Upper lobe of left lung (tissue), 6 donors: ENCODE measurements around the gene RHBG. TPM values are rescaled to one million over a fixed set of nuclear protein-coding genes. Genes with fewer than 3 reads are reported as not detected.
A peak's percentile ranks its signal among the peaks of the same experiment; 100 is the strongest.

Experiments
- ATAC-seq, 2 donors: fragments of 200-7000 bp; cut with Tn5 transposase; one replicate each; pipeline ENCODE4 v1.9.1; 2022; ENCODE audit warnings: mild to moderate bottlenecking in 2 of 2, moderate library complexity in 2 of 2; ENCODE audit not compliant: low FRiP score in 2 of 2
- DNase-seq, 2 donors: peaks; one replicate each; pipeline ENCODE4 v3.0.0-alpha.2; 2019 to 2020
- H3K27ac ChIP-seq, 4 donors: fragments of 200-600 bp; sonication (generic); one replicate each; pipeline ENCODE4 v1.5.1; 2016 to 2019
- H3K27me3 ChIP-seq, 4 donors: fragments of 200-600 bp; sonication (generic); one replicate each; pipeline ENCODE4 v1.5.1; 2017 to 2019
- H3K36me3 ChIP-seq, 4 donors: fragments of 200-600 bp; sonication (generic); one replicate each; pipeline ENCODE4 v1.5.1; 2016 to 2019
- H3K4me1 ChIP-seq, 4 donors: fragments of 200-600 bp; sonication (generic); one replicate each; pipeline ENCODE4 v1.5.1; 2018 to 2019
- H3K4me3 ChIP-seq, 4 donors: fragments of 200-600 bp; sonication (generic); one replicate each; pipeline ENCODE4 v1.5.1; 2017 to 2019; ENCODE audit warnings: mild to moderate bottlenecking in 2 of 4, moderate library complexity in 1 of 4
- H3K9me3 ChIP-seq, 4 donors: fragments of 200-600 bp; sonication (generic); one replicate each; pipeline ENCODE4 v1.5.1; 2018 to 2019
- EP300 ChIP-seq, 4 donors: sonication (generic); formaldehyde crosslinking; IDR thresholded peaks; one replicate each; pipeline ENCODE4 v1.5.1; 2017; ENCODE audit warnings: antibody characterized with exemption in 4 of 4, control low read depth in 2 of 4
- POLR2A ChIP-seq, 4 donors: fragments of 450-650 bp; IDR thresholded peaks; one replicate each; pipeline ENCODE4 v1.5.1; 2016 to 2017; ENCODE audit warnings: antibody characterized with exemption in 4 of 4, mild to moderate bottlenecking in 2 of 4
- POLR2AphosphoS5 ChIP-seq, 2 donors: sonication (generic); formaldehyde crosslinking; IDR thresholded peaks; one replicate each; pipeline ENCODE4 v1.5.1; 2017; ENCODE audit warnings: antibody characterized with exemption in 2 of 2
- WGBS, 2 donors: methylation state at CpG; one replicate each; pipeline ENCODE4 v1.1.5; 2017 to 2018; 5-methylcytosine and 5-hydroxymethylcytosine counted together
- total RNA-seq, 6 donors: library from RNA; depleted of rRNA in 4 of 6; stranded (reverse); fragments of >200 nt in 4 of 6; gene quantifications; one replicate each; pipeline versions ENCODE4 v1.1.0 to v1.2.1, GENCODE V29; 2016 to 2021
- TF ChIP-seq, protein P1 (sequence below), 6 experiments: fragments of 450-650 bp in 4 of 6; fragments of 200-600 bp in 2 of 6; sonication (generic) in 2 of 6; IDR thresholded peaks; one replicate each; pipeline ENCODE4 v1.5.1; 2016 to 2019; ENCODE audit warnings: antibody characterized with exemption in 6 of 6
- donor health status: DM: no; HTN: no; CAD: no; lungs with moderate emphysema.
- donor health status: DM: no; HTN: yes; CAD: no; lungs with severe emphysema.

RHBG gene
- total RNA-seq, 6 donors from 2014 or later = 0.24 TPM; not detected in 5

DNA sequence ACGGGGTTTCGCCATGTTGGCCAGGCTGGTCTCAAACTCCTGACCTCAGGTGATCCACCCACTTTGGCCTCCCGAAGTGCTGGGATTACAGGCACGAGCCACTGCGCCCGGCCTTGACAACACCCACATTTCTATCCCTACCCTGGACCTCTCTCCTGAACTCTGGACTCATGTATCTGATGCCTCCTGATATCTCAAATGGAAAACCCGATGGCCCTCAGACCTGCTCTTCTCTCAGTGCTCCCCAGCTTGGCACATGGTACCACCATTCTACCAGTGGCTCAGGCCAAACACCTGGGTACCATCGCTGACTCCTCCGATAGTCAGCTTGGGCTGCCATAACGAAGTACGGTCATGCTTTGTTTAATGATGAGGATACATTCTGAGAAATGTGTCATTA lies 8.5 kb upstream of the RHBG start:
- Histone ChIP-seq H3K27ac (no peak overlapping the region), H3K4me3 (no peak overlapping the region), H3K36me3 (no peaks in the 10 kb centered on the region), H3K4me1 (peaks cover 0 to 6% (median 2%) of the 10 kb centered on the region in 4 donors), H3K27me3 (peaks cover 0 to 7% (median 0%) of the 10 kb centered on the region in 4 donors), H3K9me3 (no peaks in the 10 kb centered on the region)
- ATAC-seq (no peak), DNase-seq (no peak)
- TF ChIP-seq POLR2A (IDR thresholded peaks at IDR 0.05) (no peak), EP300 (IDR thresholded peaks at IDR 0.05) (no peak), POLR2AphosphoS5 (IDR thresholded peaks at IDR 0.05) (no peak)
- TF ChIP-seq, protein P1, sequence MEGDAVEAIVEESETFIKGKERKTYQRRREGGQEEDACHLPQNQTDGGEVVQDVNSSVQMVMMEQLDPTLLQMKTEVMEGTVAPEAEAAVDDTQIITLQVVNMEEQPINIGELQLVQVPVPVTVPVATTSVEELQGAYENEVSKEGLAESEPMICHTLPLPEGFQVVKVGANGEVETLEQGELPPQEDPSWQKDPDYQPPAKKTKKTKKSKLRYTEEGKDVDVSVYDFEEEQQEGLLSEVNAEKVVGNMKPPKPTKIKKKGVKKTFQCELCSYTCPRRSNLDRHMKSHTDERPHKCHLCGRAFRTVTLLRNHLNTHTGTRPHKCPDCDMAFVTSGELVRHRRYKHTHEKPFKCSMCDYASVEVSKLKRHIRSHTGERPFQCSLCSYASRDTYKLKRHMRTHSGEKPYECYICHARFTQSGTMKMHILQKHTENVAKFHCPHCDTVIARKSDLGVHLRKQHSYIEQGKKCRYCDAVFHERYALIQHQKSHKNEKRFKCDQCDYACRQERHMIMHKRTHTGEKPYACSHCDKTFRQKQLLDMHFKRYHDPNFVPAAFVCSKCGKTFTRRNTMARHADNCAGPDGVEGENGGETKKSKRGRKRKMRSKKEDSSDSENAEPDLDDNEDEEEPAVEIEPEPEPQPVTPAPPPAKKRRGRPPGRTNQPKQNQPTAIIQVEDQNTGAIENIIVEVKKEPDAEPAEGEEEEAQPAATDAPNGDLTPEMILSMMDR (IDR thresholded peaks at IDR 0.05) = no peak
- WGBS, 2 donors = 95% methylated on average over 11 of the region's 11 CpGs

DNA sequence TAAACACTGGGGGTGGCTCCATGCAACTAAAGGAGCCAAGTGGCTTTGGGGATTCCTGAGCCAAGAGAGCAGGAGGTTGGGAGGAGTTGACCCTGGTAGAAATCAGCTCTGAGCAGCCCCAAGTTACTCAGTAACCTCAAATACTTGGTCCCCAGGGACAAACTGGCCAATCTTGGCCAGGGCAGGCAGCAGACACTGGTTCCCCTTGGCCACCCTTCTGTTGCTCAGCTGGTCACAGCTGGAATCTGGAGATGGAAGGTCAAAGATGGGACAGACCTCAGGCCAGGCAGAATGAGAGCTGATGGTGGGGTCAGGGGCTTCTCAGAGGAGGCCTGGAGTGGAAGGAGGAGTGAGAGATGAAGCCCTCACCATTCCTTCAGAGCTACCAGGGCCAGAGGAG lies 3.3 kb upstream of the RHBG start:
- H3K27me3 ChIP-seq = no peaks in the 10 kb centered on the region
- DNase-seq (no peak), ATAC-seq (no peak)
- no peaks in the 10 kb centered on the region for H3K36me3 ChIP-seq
- no peak for TF ChIP-seq POLR2AphosphoS5 (IDR thresholded peaks at IDR 0.05)
- TF ChIP-seq EP300 (IDR thresholded peaks at IDR 0.05) = no peak
- TF ChIP-seq, protein P1 (IDR thresholded peaks at IDR 0.05) = no peak
- TF ChIP-seq POLR2A (IDR thresholded peaks at IDR 0.05) = no peak
- H3K4me3 ChIP-seq = no peak overlapping the region
- no peak overlapping the region for H3K27ac ChIP-seq
- no peaks in the 10 kb centered on the region for H3K9me3 ChIP-seq
- H3K4me1 ChIP-seq = peaks cover 5 to 12% (median 6%) of the 10 kb centered on the region in 4 donors

DNA sequence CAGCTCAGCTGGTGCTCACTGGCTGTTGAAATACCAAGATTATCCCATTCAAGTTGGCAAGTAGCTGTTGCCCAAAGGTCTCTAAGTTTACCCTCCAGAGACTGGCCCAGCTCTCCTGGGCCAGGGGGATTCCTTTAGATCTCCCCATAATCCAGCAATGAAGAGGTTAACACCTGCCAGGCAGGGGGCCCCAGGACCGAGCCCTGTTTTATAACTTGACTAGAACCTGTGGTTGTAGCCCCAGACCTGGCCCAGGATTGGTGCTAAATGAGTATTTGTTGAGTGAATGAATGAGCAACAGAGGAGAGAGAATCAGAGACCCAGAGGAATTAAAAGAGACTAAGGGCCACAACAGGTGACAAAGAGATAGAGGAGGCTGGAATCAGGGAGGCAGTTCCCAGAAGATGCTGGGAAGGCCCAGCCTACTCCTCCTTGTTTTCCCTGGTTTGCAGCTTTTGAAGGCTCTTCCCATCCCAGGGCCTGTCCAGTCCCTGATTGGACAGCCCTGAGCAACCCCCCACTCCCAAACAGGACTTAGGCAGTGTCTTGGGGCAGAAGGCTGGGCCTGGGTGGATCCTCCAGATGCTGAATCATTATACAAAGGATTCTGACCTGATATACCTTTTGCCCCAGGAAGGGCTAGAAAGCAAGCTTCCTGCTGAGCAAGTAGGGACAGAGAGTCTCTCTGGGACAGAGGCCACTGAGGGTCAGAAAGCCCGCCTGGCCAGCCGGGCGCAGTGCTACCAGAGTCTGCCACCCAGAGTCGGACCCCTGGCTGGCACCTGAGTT lies 2.4 kb upstream of the RHBG start:
- Histone ChIP-seq H3K9me3 (no peaks in the 10 kb centered on the region), H3K27ac (no peak overlapping the region), H3K36me3 (no peaks in the 10 kb centered on the region), H3K4me3 (no peak overlapping the region), H3K4me1 (peaks cover 5 to 12% (median 8%) of the 10 kb centered on the region in 4 donors), H3K27me3 (no peaks in the 10 kb centered on the region)
- ATAC-seq (no peak), DNase-seq (peak in 1 of 2 donors; percentile 42)
- TF ChIP-seq, protein P1 (IDR thresholded peaks at IDR 0.05) = no peak
- TF ChIP-seq POLR2AphosphoS5 (IDR thresholded peaks at IDR 0.05) = no peak
- no peak for TF ChIP-seq POLR2A (IDR thresholded peaks at IDR 0.05)
- TF ChIP-seq EP300 (IDR thresholded peaks at IDR 0.05) = no peak
- 88 to 95% methylated on average over 5 of the region's 5 CpGs for WGBS, 2 donors

DNA sequence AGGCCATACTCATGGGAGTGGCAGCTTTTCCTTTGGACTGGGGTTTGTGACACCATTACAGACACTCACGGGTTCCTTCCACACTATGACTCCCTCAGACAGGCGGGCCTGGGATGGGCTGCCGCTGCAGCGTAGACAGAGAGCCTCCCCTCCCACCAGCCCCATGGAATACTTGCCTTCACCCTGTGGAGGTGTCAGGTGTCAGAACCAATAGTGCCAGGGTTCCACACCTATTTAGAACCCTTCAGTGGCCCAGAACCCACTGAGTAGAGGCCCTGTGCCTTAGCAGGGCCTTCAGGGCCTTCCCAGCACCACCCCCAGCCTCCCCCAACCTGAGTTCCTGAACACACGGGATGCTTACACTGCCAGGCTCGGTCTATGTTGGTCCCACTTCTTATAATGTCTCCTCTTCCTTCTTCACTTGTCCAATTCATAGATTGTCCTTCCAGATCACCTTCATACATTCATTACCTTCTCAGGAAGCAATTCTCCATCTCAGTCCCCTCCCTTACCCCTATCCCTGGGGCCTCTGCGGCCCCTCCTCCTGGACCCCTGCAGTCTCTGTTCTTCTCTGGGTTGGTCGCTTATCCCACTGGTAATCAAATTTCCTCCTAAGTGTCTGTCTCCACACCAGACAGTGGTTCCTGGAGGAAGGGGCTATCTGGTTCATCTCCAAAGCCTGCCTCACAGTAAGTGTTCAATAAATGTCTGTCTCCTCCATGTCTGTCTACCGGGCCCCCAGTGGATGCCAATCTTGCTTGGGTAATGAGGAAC lies 1.4 kb upstream of the RHBG start:
- ATAC-seq (no peak), DNase-seq (peak in 1 of 2 donors; percentile 42)
- H3K4me3 ChIP-seq = no peak overlapping the region
- peaks cover 5 to 12% (median 11%) of the 10 kb centered on the region in 4 donors for H3K4me1 ChIP-seq
- H3K9me3 ChIP-seq = no peaks in the 10 kb centered on the region
- no peaks in the 10 kb centered on the region for H3K27me3 ChIP-seq
- TF ChIP-seq POLR2AphosphoS5 (IDR thresholded peaks at IDR 0.05) (no peak), EP300 (IDR thresholded peaks at IDR 0.05) (no peak), POLR2A (IDR thresholded peaks at IDR 0.05) (no peak)
- TF ChIP-seq, protein P1 (IDR thresholded peaks at IDR 0.05) = no peak
- H3K36me3 ChIP-seq = no peaks in the 10 kb centered on the region
- H3K27ac ChIP-seq = no peak overlapping the region
- WGBS, 2 donors = 80 to 84% methylated on average over 5 to 8 of the region's 9 CpGs
